HL-60 (cell line): ENCODE data around the gene ACAA1.

Source experiments
- DNase-seq, 2 experiments: peaks; one replicate each; pipeline ENCODE4 v3.0.0-alpha.2; 2010 to 2020; ENCODE audit warnings: low read depth in 1 of 2, low spot score in 1 of 2
- H3K27ac ChIP-seq: fragments of 250-450 bp; sonication (Bioruptor Pico); replicated peaks from 2 replicates; pipeline ENCODE4 v1.5.1; 2020; ENCODE audit warnings: mild to moderate bottlenecking, moderate library complexity
- H3K27me3 ChIP-seq: fragments of 250-450 bp; sonication (Bioruptor Pico); 2 replicates; pipeline ENCODE4 v1.5.1; 2021; ENCODE audit warnings: mild to moderate bottlenecking, moderate library complexity; ENCODE audit not compliant: insufficient read depth, poor library complexity, severe bottlenecking
- H3K4me3 ChIP-seq: replicated peaks from 2 replicates; pipeline ENCODE4 v1.5.1; 2011; ENCODE audit warnings: mild to moderate bottlenecking, control low read depth, low read length; ENCODE audit not compliant: insufficient read depth
- GABPA ChIP-seq: IDR thresholded peaks from 2 replicates; pipeline ENCODE4 v1.6.1; 2012; ENCODE audit warnings: low read depth
- POLR2AphosphoS5 ChIP-seq: IDR thresholded peaks from 2 replicates; pipeline ENCODE4 v1.6.1; 2012; ENCODE audit warnings: low read depth
- SPI1 ChIP-seq: IDR thresholded peaks from 2 replicates; pipeline ENCODE4 v1.6.1; 2012; ENCODE audit warnings: low read depth, mild to moderate bottlenecking, borderline replicate concordance
- TF ChIP-seq, protein P1 (sequence below): IDR thresholded peaks from one replicate; pipeline ENCODE4 v1.5.1; 2011; ENCODE audit warnings: low read length, control low read depth, inconsistent platforms; ENCODE audit not compliant: insufficient read depth
- TF ChIP-seq, protein P2 (sequence below): IDR thresholded peaks from 2 replicates; pipeline ENCODE4 v1.6.1; 2012; ENCODE audit warnings: low read depth; ENCODE audit not compliant: insufficient replicate concordance

The ACAA1 gene

DNA sequence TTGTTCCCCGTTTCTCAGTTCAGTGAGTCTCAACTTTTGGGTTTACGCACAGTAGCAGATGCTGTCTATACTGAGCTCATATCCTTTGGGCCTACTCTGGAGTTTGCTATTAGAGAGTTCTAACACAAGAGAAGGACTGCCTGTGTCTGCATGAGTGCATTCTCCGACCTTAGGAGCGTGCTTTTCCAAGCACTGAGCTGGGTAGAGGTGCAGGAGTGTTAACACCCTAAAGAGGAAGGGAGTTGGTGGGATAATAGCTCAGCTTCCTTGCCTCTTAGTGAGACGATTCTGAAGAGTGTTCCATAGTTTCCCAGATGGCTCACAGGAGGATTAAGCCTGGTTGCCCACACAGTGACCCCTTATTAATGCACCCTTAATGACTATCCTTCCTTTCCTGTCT, 21.5 kb upstream of the ACAA1 start:
- DNase-seq = no peak
- Histone ChIP-seq H3K27me3 (no peaks in the 10 kb centered on the region), H3K27ac (no peak overlapping the region), H3K4me3 (no peak overlapping the region)
- TF ChIP-seq, protein P1, sequence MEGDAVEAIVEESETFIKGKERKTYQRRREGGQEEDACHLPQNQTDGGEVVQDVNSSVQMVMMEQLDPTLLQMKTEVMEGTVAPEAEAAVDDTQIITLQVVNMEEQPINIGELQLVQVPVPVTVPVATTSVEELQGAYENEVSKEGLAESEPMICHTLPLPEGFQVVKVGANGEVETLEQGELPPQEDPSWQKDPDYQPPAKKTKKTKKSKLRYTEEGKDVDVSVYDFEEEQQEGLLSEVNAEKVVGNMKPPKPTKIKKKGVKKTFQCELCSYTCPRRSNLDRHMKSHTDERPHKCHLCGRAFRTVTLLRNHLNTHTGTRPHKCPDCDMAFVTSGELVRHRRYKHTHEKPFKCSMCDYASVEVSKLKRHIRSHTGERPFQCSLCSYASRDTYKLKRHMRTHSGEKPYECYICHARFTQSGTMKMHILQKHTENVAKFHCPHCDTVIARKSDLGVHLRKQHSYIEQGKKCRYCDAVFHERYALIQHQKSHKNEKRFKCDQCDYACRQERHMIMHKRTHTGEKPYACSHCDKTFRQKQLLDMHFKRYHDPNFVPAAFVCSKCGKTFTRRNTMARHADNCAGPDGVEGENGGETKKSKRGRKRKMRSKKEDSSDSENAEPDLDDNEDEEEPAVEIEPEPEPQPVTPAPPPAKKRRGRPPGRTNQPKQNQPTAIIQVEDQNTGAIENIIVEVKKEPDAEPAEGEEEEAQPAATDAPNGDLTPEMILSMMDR = no peak
- TF ChIP-seq POLR2AphosphoS5 = no peak
- no peak for TF ChIP-seq GABPA
- TF ChIP-seq, protein P2, sequence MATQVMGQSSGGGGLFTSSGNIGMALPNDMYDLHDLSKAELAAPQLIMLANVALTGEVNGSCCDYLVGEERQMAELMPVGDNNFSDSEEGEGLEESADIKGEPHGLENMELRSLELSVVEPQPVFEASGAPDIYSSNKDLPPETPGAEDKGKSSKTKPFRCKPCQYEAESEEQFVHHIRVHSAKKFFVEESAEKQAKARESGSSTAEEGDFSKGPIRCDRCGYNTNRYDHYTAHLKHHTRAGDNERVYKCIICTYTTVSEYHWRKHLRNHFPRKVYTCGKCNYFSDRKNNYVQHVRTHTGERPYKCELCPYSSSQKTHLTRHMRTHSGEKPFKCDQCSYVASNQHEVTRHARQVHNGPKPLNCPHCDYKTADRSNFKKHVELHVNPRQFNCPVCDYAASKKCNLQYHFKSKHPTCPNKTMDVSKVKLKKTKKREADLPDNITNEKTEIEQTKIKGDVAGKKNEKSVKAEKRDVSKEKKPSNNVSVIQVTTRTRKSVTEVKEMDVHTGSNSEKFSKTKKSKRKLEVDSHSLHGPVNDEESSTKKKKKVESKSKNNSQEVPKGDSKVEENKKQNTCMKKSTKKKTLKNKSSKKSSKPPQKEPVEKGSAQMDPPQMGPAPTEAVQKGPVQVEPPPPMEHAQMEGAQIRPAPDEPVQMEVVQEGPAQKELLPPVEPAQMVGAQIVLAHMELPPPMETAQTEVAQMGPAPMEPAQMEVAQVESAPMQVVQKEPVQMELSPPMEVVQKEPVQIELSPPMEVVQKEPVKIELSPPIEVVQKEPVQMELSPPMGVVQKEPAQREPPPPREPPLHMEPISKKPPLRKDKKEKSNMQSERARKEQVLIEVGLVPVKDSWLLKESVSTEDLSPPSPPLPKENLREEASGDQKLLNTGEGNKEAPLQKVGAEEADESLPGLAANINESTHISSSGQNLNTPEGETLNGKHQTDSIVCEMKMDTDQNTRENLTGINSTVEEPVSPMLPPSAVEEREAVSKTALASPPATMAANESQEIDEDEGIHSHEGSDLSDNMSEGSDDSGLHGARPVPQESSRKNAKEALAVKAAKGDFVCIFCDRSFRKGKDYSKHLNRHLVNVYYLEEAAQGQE = no peak
- TF ChIP-seq SPI1 = no peak

DNA sequence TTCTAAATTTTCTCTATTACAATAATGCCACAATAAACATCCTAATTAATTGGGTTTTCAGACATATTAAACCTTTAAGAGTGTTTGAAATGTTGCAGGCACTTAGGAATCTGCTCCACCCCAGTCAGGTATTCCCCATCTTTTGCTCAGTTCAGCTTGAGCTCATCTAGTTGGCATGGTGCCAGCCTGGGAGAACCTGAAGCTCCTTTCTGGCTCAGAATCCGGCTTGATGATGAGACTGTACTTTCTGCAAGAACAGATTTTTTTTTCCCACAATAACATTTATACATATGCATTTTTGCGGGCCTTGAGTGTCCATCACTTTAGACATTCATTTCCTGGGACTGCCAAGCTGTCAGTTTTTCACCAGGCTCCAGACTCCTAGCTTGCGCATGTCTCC, 20.7 kb upstream of the ACAA1 start:
- TF ChIP-seq SPI1 (no peak), GABPA (no peak), POLR2AphosphoS5 (no peak)
- TF ChIP-seq, protein P1 = no peak
- TF ChIP-seq, protein P2 = no peak
- no peaks in the 10 kb centered on the region for H3K27me3 ChIP-seq
- H3K27ac ChIP-seq = no peak overlapping the region
- no peak overlapping the region for H3K4me3 ChIP-seq
- no peak for DNase-seq

DNA sequence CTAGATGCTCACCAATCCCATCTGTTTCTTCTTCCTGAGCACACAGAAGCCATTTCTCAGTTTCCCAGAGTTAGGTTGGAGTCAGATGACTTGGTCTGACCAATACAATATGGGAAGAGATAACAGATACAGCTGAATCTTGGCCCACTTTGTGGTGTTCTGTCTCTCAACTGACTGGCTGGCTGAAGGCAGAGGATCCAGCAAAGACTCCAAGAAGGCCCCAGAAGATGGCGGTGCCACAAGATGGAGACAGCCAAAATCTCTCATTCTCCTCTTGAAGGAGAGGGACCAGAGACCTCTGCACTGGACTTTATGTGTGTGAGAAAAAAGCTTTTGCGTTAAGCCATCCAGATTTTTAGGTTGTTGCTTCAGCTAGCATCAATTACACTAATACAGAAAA, 20.2 kb upstream of the ACAA1 start:
- Histone ChIP-seq H3K4me3 (no peak overlapping the region), H3K27ac (no peak overlapping the region), H3K27me3 (no peaks in the 10 kb centered on the region)
- no peak for DNase-seq
- TF ChIP-seq, protein P2 = no peak
- TF ChIP-seq GABPA = no peak
- TF ChIP-seq SPI1 = no peak
- no peak for TF ChIP-seq POLR2AphosphoS5
- TF ChIP-seq, protein P1 = no peak
